Dendritic cell treated with granulocyte-macrophage colony-stimulating factor and Interleukin-4, amounts not matched to agents 40 ng/mL and 50 ng/mL, for 4 days (primary cell): ENCODE data around the gene ESAM.

Experiments used
- H3K27ac Mint-ChIP-seq: one replicate; pipeline ENCODE4 v1.8.0; 2022; ENCODE audit warnings: mild to moderate bottlenecking, mixed read lengths
- H3K27me3 Mint-ChIP-seq: one replicate; pipeline ENCODE4 v1.8.0; 2022; ENCODE audit warnings: mild to moderate bottlenecking, mixed read lengths
- H3K36me3 Mint-ChIP-seq: one replicate; pipeline ENCODE4 v1.8.0; 2022; ENCODE audit warnings: low read depth, mixed read lengths
- H3K4me1 Mint-ChIP-seq: one replicate; pipeline ENCODE4 v1.8.0; 2022; ENCODE audit warnings: low read depth, mixed read lengths
- H3K4me3 Mint-ChIP-seq: one replicate; pipeline ENCODE4 v1.8.0; 2022; ENCODE audit warnings: mild to moderate bottlenecking, moderate library complexity, mixed read lengths
- H3K9me3 Mint-ChIP-seq: one replicate; pipeline ENCODE4 v1.8.0; 2022; ENCODE audit warnings: mixed read lengths
- intact Hi-C: fragments of 100-400 bp; cut with micrococcal nuclease; formaldehyde crosslinking; loops from one replicate; pipeline ENCODE4 v1.15.0; 2022

The ESAM gene

GRCh38 chr11:124718801-124719200 lies 43.3 kb downstream of the ESAM start:
- Mint-ChIP-seq H3K4me3 (no peak overlapping the region), H3K27me3 (peaks cover 56% of the 10 kb centered on the region), H3K36me3 (no peaks in the 10 kb centered on the region), H3K4me1 (peaks cover 30% of the 10 kb centered on the region), H3K27ac (no peak overlapping the region), H3K9me3 (no peaks in the 10 kb centered on the region)
- intact Hi-C loops, result no loop called here

GRCh38 chr11:124717786-124718651 lies 44.1 kb downstream of the ESAM start:
- H3K9me3 Mint-ChIP-seq, result no peaks in the 10 kb centered on the region
- peaks cover 30% of the 10 kb centered on the region for H3K4me1 Mint-ChIP-seq
- H3K27me3 Mint-ChIP-seq, result peaks cover 56% of the 10 kb centered on the region
- no peak overlapping the region for H3K27ac Mint-ChIP-seq
- H3K36me3 Mint-ChIP-seq, result no peaks in the 10 kb centered on the region
- intact Hi-C loops, result no loop called here
- peak overlapping the region; percentile 74 for H3K4me3 Mint-ChIP-seq

DNA sequence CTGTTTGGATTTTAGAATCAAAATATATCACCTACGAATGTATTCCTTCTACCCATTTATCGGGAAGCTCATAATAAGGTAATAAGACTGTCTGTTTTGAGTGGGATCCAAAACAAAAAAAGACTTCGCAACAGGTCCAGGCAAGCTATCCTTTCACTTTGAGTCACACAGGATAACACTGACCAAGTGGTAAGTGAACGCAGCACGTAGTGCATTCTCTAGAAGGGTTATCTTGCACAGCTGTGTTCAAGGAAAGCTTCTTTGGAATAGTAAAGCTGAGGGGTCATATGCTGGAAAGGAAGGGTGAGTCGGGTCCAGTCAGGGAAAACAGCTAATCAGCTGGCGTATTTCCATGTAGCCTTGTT lies 44.7 kb downstream of the ESAM start:
- Mint-ChIP-seq H3K9me3 (no peaks in the 10 kb centered on the region), H3K4me1 (peaks cover 27% of the 10 kb centered on the region), H3K4me3 (no peak overlapping the region), H3K36me3 (no peaks in the 10 kb centered on the region), H3K27ac (no peak overlapping the region), H3K27me3 (peaks cover 50% of the 10 kb centered on the region)
- intact Hi-C loops, result no loop called here

DNA sequence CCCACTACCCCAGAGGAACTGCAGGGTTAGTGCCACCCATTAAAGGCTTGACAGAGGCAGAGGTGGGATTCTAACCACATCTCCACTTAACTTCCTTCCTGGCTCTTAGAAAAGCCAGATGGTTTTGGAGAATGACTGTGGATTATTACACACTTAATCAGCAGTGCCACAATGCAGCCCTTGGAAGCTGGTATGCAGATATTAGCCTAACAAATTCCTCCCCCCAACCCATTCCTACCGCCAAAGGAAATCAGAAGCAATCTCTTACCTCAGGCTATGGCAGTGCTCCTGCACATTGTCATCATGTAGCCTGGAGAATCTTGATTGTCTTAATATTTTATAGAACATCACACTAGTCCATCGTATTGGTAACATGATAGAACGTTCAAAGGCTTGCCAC lies 45.5 kb downstream of the ESAM start:
- Mint-ChIP-seq H3K4me1 (peaks cover 21% of the 10 kb centered on the region), H3K4me3 (no peak overlapping the region), H3K9me3 (no peaks in the 10 kb centered on the region), H3K27me3 (peaks cover 42% of the 10 kb centered on the region), H3K27ac (no peak overlapping the region), H3K36me3 (no peaks in the 10 kb centered on the region)
- intact Hi-C loops, result no loop called here

DNA sequence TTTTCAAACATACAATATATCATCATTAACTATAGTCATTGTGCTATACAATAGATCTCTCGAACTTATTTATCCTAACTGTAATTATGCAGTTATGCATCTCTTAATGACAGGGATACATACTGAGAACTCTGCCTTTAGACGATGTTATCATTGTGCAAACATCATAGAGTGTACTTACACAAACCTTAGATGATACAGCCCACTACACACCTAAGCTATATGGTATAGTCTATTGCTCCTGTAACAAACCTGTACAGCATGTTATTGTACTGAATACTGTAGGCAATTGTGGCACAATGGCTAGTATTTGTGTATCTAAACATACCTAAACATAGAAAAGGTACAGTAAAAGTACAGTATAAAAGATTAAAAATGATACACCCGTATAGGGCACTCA lies 49.7 kb downstream of the ESAM start:
- H3K4me1 Mint-ChIP-seq, result peaks cover under 1% of the 10 kb centered on the region
- peaks cover 12% of the 10 kb centered on the region for H3K27me3 Mint-ChIP-seq
- no peak overlapping the region for H3K4me3 Mint-ChIP-seq
- no peak overlapping the region for H3K27ac Mint-ChIP-seq
- H3K9me3 Mint-ChIP-seq, result no peaks in the 10 kb centered on the region
- intact Hi-C loops, result no loop called here
- H3K36me3 Mint-ChIP-seq, result no peaks in the 10 kb centered on the region

DNA sequence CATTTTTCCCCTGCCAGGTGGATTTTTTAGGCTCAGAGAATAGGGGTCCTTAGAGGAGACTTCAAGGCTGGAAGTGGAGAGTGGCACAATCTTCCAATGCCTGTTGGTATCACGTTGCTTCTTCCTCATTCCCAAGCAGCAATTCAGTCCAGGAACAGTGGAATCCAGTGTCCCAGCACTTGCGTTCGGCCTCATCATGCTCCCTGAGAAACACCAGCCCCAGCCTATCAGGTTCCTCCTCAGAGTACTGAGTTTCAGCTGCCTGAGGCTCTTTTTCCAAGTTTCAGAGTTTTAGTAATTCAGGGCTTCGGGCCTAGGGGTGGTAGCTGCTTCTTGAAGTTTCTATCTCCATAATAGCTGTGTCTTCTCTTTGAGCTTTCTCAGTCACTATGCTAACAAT lies 54.3 kb downstream of the ESAM start:
- Mint-ChIP-seq H3K27me3 (no peaks in the 10 kb centered on the region), H3K27ac (no peak overlapping the region), H3K4me3 (no peak overlapping the region), H3K9me3 (no peaks in the 10 kb centered on the region), H3K36me3 (no peaks in the 10 kb centered on the region), H3K4me1 (no peaks in the 10 kb centered on the region)
- intact Hi-C loops, result no loop called here
